Thyroid gland (tissue), 4 donors: ENCODE measurements around the gene SMIM3.

Experiments
- POLR2A ChIP-seq, 2 donors: fragments of 450-650 bp; IDR thresholded peaks; one replicate each; pipeline ENCODE4 v1.6.1; 2017; ENCODE audit warnings: antibody characterized with exemption in 2 of 2, mild to moderate bottlenecking in 2 of 2, moderate library complexity in 1 of 2
- TF ChIP-seq, protein P1 (sequence below), 6 experiments: fragments of 200-600 bp in 3 of 6; fragments of 450-650 bp in 3 of 6; sonication (generic) in 3 of 6; IDR thresholded peaks; one replicate each; pipeline ENCODE4 v1.5.1; 2016 to 2019; ENCODE audit warnings: antibody characterized with exemption in 6 of 6, mild to moderate bottlenecking in 2 of 6, inconsistent platforms in 1 of 6, moderate library complexity in 1 of 6

- TF ChIP-seq POLR2A (IDR thresholded peaks at IDR 0.05) = no peak
- TF ChIP-seq, protein P1, sequence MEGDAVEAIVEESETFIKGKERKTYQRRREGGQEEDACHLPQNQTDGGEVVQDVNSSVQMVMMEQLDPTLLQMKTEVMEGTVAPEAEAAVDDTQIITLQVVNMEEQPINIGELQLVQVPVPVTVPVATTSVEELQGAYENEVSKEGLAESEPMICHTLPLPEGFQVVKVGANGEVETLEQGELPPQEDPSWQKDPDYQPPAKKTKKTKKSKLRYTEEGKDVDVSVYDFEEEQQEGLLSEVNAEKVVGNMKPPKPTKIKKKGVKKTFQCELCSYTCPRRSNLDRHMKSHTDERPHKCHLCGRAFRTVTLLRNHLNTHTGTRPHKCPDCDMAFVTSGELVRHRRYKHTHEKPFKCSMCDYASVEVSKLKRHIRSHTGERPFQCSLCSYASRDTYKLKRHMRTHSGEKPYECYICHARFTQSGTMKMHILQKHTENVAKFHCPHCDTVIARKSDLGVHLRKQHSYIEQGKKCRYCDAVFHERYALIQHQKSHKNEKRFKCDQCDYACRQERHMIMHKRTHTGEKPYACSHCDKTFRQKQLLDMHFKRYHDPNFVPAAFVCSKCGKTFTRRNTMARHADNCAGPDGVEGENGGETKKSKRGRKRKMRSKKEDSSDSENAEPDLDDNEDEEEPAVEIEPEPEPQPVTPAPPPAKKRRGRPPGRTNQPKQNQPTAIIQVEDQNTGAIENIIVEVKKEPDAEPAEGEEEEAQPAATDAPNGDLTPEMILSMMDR (IDR thresholded peaks at IDR 0.05) = no peak
Measured at GRCh38 chr5:150789943-150790611, 11.5 kb downstream of the SMIM3 start.
